Cardiac muscle cell (in vitro differentiated cells and primary cell): ENCODE measurements around the gene TRMT1. TPM values are rescaled to one million over a fixed set of nuclear protein-coding genes. Genes with fewer than 3 reads are reported as not detected.

Source experiments
- DNase-seq, 2 donors: peaks; one replicate each; pipeline versions ENCODE4 v3.0.0 to v3.0.0-alpha.2; 2010 to 2017; ENCODE audit warnings: low read depth in 1 of 2, low spot score in 1 of 2
- H3K27ac ChIP-seq: fragments of 200-600 bp; sonication (generic); 2 replicates; pipeline ENCODE4 v1.5.1; 2016
- H3K27me3 ChIP-seq: fragments of 200-600 bp; sonication (generic); 2 replicates; pipeline ENCODE4 v1.6.0; 2016; ENCODE audit warnings: control low read depth
- H3K36me3 ChIP-seq: fragments of 200-600 bp; sonication (generic); 2 replicates; pipeline ENCODE4 v1.5.1; 2016; ENCODE audit warnings: control low read depth
- H3K4me1 ChIP-seq: fragments of 200-600 bp; sonication (generic); 2 replicates; pipeline ENCODE4 v1.8.1; 2017; ENCODE audit warnings: low read depth, mild to moderate bottlenecking, mixed run types
- H3K4me3 ChIP-seq: fragments of 200-600 bp; sonication (generic); 2 replicates; pipeline ENCODE4 v1.5.1; 2016; ENCODE audit warnings: mild to moderate bottlenecking
- H3K9me3 ChIP-seq: fragments of 200-600 bp; sonication (generic); 2 replicates; pipeline ENCODE4 v1.5.1; 2017; ENCODE audit warnings: low read depth, mild to moderate bottlenecking, control low read depth
- polyA plus RNA-seq: library from polyadenylated mRNA; unstranded; fragments of >200 nt; fragmentation: Nextera tagmentation; extraction: Ambion mirVana; gene quantifications from 2 replicates; pipeline ENCODE4 v1.2.1, GENCODE V29; 2016
- total RNA-seq: library from RNA; depleted of rRNA; stranded (reverse); fragments of >200 nt; gene quantifications from 2 replicates; pipeline ENCODE4 v1.2.3, GENCODE V29; 2016
- TF ChIP-seq, protein P1 (sequence below): IDR thresholded peaks from 2 replicates; pipeline ENCODE4 v1.5.1; 2012; ENCODE audit warnings: low read depth, mild to moderate bottlenecking, low read length

Gene TRMT1
- total and polyA plus RNA-seq, 2 experiments from 2014 or later: 48.5 to 56.0 TPM

DNA sequence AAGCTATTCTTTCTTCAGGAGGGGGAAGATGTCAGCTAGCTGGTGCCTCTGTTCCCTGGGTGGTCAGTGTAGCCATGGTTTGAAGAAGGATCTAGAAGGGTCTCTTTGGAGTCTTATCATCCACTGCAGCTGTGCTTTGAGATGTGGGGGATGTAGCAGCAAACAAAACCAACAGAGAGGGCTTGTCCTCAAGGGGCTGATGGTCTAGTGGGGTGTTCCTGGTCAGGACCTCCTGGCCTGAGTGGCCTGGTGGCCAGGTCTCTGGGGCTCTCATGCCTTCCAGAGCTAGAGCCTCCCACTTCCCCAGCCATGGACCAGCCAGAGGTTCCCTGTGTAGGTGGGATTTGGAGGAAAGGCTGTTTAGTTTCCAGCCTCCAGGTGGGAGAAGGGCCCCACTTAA is 54.2 kb downstream of the TRMT1 start:
- Histone ChIP-seq H3K27ac (no peak overlapping the region), H3K9me3 (no peaks in the 10 kb centered on the region), H3K4me1 (peaks cover 5% of the 10 kb centered on the region), H3K36me3 (no peaks in the 10 kb centered on the region), H3K27me3 (peaks cover 99% of the 10 kb centered on the region), H3K4me3 (no peak overlapping the region)
- TF ChIP-seq, protein P1, sequence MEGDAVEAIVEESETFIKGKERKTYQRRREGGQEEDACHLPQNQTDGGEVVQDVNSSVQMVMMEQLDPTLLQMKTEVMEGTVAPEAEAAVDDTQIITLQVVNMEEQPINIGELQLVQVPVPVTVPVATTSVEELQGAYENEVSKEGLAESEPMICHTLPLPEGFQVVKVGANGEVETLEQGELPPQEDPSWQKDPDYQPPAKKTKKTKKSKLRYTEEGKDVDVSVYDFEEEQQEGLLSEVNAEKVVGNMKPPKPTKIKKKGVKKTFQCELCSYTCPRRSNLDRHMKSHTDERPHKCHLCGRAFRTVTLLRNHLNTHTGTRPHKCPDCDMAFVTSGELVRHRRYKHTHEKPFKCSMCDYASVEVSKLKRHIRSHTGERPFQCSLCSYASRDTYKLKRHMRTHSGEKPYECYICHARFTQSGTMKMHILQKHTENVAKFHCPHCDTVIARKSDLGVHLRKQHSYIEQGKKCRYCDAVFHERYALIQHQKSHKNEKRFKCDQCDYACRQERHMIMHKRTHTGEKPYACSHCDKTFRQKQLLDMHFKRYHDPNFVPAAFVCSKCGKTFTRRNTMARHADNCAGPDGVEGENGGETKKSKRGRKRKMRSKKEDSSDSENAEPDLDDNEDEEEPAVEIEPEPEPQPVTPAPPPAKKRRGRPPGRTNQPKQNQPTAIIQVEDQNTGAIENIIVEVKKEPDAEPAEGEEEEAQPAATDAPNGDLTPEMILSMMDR: no peak
- DNase-seq: no peak

DNA sequence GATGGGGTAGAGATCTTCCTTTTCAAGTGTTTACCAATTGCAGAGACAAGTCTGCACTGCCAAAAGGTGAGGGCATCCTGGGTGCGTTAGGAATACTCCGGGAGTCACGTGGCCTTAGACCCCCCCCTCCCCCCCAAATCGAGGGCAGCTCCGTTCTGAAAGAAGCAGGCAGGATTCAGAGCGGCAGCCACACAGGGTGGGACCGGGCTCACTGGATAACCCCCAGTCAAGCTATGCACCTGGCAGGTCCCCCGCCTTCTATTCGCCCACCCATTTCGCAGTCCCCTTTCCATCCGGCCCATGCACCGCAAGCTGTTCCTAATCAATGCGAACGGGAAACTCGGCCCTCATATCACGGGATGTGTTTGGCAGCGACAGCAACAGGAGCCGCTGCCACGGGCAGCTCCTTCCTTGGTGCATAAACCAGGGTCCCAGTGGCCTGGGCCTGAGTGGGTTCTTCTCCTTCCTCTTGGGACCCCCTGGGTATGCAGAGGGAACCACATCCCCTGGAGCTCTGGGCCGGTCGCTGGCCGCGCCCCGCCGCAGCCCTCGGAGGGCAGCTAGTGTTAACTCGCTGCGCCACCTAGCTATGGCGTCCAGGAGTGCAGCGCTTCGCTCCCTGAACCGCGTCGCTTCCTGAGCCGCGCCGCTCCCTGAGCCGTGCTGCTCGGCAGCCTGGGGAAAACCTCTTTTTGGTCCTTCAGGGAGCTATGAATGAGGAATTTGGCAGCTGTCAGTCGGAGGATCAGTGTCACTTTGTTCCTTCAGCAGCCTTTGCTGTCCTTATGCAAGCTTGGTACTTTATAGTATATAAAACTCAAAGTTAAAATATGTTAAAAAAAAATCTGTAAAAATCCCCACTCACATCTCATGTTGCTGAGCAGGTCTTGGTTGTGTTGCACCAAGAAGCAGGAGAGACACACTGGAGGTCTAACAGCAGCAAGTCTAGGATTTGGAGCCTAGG is 55.3 kb downstream of the TRMT1 start:
- Histone ChIP-seq H3K27me3 (peaks cover 100% of the 10 kb centered on the region), H3K4me1 (peaks cover 8% of the 10 kb centered on the region), H3K27ac (no peak overlapping the region), H3K36me3 (no peaks in the 10 kb centered on the region), H3K9me3 (no peaks in the 10 kb centered on the region), H3K4me3 (peak overlapping the region; percentile 23)
- peak; percentile 82 to 92 for DNase-seq
- TF ChIP-seq, protein P1: peak; percentile 95

DNA sequence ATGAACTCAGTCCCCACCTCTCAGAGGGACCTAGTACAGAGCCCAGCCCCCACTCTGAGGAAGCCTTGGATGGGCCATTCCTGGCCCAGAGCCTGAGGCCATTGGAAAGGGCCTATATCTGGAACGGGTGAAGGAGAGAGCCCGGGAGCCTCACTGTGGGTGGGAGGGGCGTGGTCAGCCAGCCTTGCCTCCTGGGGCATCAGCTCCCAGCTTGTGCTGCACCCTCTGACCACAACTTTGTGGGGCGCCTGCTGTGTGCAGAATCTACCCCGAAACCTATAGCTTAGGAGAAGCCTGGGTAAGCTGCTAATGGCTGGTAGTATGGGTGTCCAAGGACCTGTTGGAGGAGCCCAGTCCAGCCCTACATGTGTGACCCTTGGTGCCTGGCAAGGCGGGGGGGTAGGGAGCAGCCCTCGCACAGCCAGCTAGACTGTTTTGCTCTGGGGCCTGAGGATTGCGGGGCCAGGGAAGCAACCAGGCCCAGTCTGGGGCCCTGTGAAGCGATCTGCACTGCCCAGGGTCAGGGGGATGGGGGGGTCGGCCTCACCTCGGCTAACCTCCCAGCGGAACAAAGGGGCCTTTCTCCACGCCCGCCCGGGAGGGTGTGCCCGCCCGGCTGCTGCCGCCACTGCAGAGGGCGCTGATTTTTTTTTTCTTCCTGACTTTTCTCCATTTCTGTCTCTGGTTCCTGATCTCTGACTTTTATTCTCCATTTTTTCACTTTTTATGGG is 56.1 kb downstream of the TRMT1 start:
- H3K27ac ChIP-seq: no peak overlapping the region
- H3K9me3 ChIP-seq: no peaks in the 10 kb centered on the region
- peaks cover 15% of the 10 kb centered on the region for H3K4me1 ChIP-seq
- no peaks in the 10 kb centered on the region for H3K36me3 ChIP-seq
- TF ChIP-seq, protein P1: no peak
- no peak overlapping the region for H3K4me3 ChIP-seq
- DNase-seq: peak in 1 of 2 donors; percentile 58
- peaks cover 100% of the 10 kb centered on the region for H3K27me3 ChIP-seq

DNA sequence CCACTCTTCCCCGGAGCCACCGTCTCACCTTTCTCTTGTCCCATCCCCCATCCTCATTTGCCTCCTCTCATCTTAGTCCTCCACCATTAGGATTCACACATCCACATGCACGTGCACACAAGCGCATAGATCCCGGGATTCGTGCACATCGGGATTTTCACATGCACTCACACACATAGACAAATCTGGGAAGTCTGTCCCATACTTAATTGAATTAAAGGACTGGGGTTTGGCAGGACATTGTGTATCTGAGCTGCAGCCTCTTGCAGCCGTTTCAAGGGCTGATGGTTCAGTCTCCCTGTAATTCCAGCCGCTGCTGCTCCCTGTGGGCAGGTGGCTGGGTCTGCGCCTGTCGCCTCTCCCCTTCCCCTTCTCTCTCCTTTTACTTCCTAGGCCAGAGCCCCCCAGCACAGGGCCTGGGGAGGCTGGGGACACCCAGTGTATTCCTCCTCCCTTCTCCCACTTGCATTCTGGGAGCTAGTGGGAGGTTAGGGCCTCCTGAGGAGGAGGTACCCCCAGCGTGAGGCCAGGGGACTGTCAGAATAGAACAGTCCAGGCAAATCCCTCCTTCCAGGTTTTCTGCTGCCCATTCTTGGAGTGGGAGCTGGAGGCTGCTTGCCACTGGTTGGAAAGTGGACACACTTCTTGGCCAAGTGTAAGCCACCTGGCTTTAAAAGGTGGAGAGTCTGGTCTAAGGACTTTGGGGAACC is 57.4 kb downstream of the TRMT1 start:
- peaks cover 100% of the 10 kb centered on the region for H3K27me3 ChIP-seq
- no peaks in the 10 kb centered on the region for H3K9me3 ChIP-seq
- H3K36me3 ChIP-seq: no peaks in the 10 kb centered on the region
- DNase-seq: no peak
- H3K4me1 ChIP-seq: peaks cover 27% of the 10 kb centered on the region
- TF ChIP-seq, protein P1: peak; percentile 14
- no peak overlapping the region for H3K4me3 ChIP-seq
- no peak overlapping the region for H3K27ac ChIP-seq

DNA sequence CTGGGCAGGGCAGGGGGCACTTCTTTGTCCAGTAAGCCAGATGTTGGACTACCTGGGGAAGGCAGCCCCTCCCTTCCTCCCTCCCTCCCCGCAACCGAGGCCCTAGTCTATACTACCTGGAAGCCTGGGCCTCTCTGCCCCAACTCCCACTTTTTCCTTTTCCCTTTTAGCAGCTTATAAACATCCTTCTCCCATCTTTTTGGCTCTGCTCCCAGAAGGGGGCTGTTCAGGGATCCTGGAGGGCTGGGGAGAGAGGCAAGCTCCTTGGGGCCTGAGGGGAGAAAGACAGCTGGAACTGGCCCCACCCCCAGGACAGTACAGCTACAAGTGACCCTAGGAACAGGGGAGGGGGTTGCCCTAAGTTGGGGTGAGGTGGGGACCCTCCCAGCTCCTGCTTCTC is 58.8 kb downstream of the TRMT1 start:
- peaks cover 100% of the 10 kb centered on the region for H3K27me3 ChIP-seq
- peaks cover 26% of the 10 kb centered on the region for H3K4me1 ChIP-seq
- H3K9me3 ChIP-seq: no peaks in the 10 kb centered on the region

More for the DNA sequence above, 58.8 kb downstream of the TRMT1 start:
- no peak overlapping the region for H3K27ac ChIP-seq
- no peak overlapping the region for H3K4me3 ChIP-seq
- TF ChIP-seq, protein P1: no peak
- no peaks in the 10 kb centered on the region for H3K36me3 ChIP-seq
- peak in 1 of 2 donors; percentile 62 for DNase-seq
